Nephron (organoid): ENCODE measurements around the gene PCED1B.

Source experiments
- H3K27ac Mint-ChIP-seq, 3 experiments: 2 replicates each; pipeline ENCODE4 v1.8.0; 2020; ENCODE audit warnings: mixed read lengths in 3 of 3, mild to moderate bottlenecking in 2 of 3, moderate library complexity in 1 of 3
- H3K27me3 Mint-ChIP-seq: 2 replicates; pipeline ENCODE4 v1.8.0; 2021; ENCODE audit warnings: low read depth, mild to moderate bottlenecking, moderate library complexity, mixed read lengths
- H3K36me3 Mint-ChIP-seq: 2 replicates; pipeline ENCODE4 v1.8.0; 2020; ENCODE audit warnings: low read depth, mixed read lengths
- H3K4me1 Mint-ChIP-seq: 2 replicates; pipeline ENCODE4 v1.8.0; 2020; ENCODE audit warnings: mixed read lengths
- H3K4me3 Mint-ChIP-seq, 3 experiments: 2 replicates each; pipeline ENCODE4 v1.8.0; 2020; ENCODE audit warnings: mild to moderate bottlenecking in 3 of 3, mixed read lengths in 3 of 3, moderate library complexity in 2 of 3
- H3K9me3 Mint-ChIP-seq: 2 replicates; pipeline ENCODE4 v1.8.0; 2020; ENCODE audit warnings: mixed read lengths
- CTCF ChIP-seq, 3 experiments: fragments of 200-600 bp; sonication (generic); IDR thresholded peaks; one replicate each; pipeline ENCODE4 v1.5.0; 2021; ENCODE audit warnings: antibody characterized with exemption in 3 of 3; ENCODE audit not compliant: unreplicated experiment in 3 of 3

Gene PCED1B

GRCh38 chr12:47105914-47106674 lies 26.7 kb downstream of the PCED1B start:
- no peak overlapping the region for H3K4me3 Mint-ChIP-seq
- H3K27me3 Mint-ChIP-seq, result no peaks in the 10 kb centered on the region
- peak overlapping the region in 2 of 3 experiments; percentile 19 to 77 for H3K27ac Mint-ChIP-seq
- TF ChIP-seq CTCF (IDR thresholded peaks at IDR 0.05; ENCODE audit: unreplicated experiment in 3 of 3), result no peak
- peaks cover 6% of the 10 kb centered on the region for H3K4me1 Mint-ChIP-seq
- no peaks in the 10 kb centered on the region for H3K9me3 Mint-ChIP-seq
- H3K36me3 Mint-ChIP-seq, result no peaks in the 10 kb centered on the region

- H3K27ac Mint-ChIP-seq, result no peak overlapping the region
- H3K4me1 Mint-ChIP-seq, result peaks cover 6% of the 10 kb centered on the region
- no peaks in the 10 kb centered on the region for H3K36me3 Mint-ChIP-seq
- H3K27me3 Mint-ChIP-seq, result peaks cover 4% of the 10 kb centered on the region
- H3K4me3 Mint-ChIP-seq, result no peak overlapping the region
- TF ChIP-seq CTCF (IDR thresholded peaks at IDR 0.05; ENCODE audit: unreplicated experiment in 3 of 3), result no peak
- no peaks in the 10 kb centered on the region for H3K9me3 Mint-ChIP-seq
These were observed 28.0 kb downstream of the PCED1B start for GRCh38 chr12:47107446-47107845.

DNA sequence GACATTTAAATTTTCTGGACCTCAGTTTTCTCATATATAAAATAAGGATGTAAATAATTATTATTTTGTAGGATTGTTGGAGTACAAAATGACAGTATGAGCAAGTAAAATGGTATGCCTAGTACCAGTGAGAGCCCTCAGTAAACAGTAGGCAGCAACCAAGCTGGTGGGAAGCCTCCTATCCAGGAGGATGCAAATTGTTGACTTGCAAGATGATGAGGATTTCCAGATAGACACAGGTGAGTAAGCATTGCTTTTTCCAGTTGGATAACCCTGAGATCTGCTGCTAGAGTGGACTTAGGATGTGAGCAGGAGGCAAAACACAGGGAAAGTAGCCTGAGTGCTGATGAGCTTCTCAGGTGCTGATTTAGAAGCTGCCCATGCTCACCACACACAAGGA lies 28.5 kb downstream of the PCED1B start:
- H3K4me1 Mint-ChIP-seq, result peaks cover 3% of the 10 kb centered on the region
- TF ChIP-seq CTCF (IDR thresholded peaks at IDR 0.05; ENCODE audit: unreplicated experiment in 3 of 3), result no peak
- peaks cover 4% of the 10 kb centered on the region for H3K27me3 Mint-ChIP-seq
- H3K36me3 Mint-ChIP-seq, result no peaks in the 10 kb centered on the region
- H3K9me3 Mint-ChIP-seq, result no peaks in the 10 kb centered on the region
- H3K27ac Mint-ChIP-seq, result no peak overlapping the region
- no peak overlapping the region for H3K4me3 Mint-ChIP-seq

GRCh38 chr12:47110011-47110541 lies 30.7 kb downstream of the PCED1B start:
- no peaks in the 10 kb centered on the region for H3K4me1 Mint-ChIP-seq
- TF ChIP-seq CTCF (IDR thresholded peaks at IDR 0.05; ENCODE audit: unreplicated experiment in 3 of 3), result no peak
- no peak overlapping the region for H3K27ac Mint-ChIP-seq
- H3K4me3 Mint-ChIP-seq, result no peak overlapping the region
- no peaks in the 10 kb centered on the region for H3K36me3 Mint-ChIP-seq
- H3K9me3 Mint-ChIP-seq, result no peaks in the 10 kb centered on the region
- H3K27me3 Mint-ChIP-seq, result peaks cover 7% of the 10 kb centered on the region

DNA sequence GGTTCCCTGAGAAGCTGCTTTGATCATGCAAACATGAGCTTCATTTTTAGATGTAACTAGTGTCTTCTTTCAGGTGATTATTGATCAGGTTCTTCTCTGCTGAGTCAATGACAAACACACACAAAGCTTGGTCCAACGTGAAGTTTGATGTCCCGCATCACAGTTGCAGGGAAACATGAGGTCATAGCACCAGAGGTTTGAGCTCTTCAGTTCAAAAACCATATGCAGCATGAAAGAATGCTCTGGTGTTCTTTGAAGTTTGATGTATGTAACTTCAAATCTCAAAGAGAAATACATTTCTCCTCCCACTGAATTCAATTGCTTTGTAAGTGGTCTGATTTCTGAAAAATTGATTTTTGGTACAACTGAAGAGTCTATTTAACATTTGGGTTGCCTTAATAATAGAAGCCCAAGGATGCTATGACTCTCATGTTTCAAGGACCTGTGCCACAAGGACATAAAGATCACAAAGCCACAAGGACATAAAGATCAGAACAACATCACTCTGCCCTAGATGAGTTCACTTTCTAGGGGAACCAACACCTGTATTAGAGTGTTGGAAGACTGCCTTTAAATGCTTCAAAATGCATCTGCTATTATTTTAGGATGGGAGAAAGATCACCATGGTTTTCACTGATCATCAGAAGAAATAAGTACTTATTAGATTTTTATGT lies 31.4 kb downstream of the PCED1B start:
- no peak overlapping the region for H3K27ac Mint-ChIP-seq
- peaks cover 7% of the 10 kb centered on the region for H3K27me3 Mint-ChIP-seq
- H3K36me3 Mint-ChIP-seq, result no peaks in the 10 kb centered on the region
- H3K4me3 Mint-ChIP-seq, result no peak overlapping the region
- no peaks in the 10 kb centered on the region for H3K4me1 Mint-ChIP-seq
- TF ChIP-seq CTCF (IDR thresholded peaks at IDR 0.05; ENCODE audit: unreplicated experiment in 3 of 3), result no peak
- H3K9me3 Mint-ChIP-seq, result no peaks in the 10 kb centered on the region
